Dedifferentiated amniotic fluid mesenchymal stem cell (primary cell): ENCODE results near the gene MARCHF4.
A peak's percentile ranks its signal among the peaks of the same experiment; 100 is the strongest.

Source experiments
- DNase-seq: peaks from one replicate; pipeline ENCODE4 v3.0.0-alpha.2; 2016; ENCODE audit errors: extremely low spot score

Gene MARCHF4, protein sequence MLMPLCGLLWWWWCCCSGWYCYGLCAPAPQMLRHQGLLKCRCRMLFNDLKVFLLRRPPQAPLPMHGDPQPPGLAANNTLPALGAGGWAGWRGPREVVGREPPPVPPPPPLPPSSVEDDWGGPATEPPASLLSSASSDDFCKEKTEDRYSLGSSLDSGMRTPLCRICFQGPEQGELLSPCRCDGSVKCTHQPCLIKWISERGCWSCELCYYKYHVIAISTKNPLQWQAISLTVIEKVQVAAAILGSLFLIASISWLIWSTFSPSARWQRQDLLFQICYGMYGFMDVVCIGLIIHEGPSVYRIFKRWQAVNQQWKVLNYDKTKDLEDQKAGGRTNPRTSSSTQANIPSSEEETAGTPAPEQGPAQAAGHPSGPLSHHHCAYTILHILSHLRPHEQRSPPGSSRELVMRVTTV

DNA sequence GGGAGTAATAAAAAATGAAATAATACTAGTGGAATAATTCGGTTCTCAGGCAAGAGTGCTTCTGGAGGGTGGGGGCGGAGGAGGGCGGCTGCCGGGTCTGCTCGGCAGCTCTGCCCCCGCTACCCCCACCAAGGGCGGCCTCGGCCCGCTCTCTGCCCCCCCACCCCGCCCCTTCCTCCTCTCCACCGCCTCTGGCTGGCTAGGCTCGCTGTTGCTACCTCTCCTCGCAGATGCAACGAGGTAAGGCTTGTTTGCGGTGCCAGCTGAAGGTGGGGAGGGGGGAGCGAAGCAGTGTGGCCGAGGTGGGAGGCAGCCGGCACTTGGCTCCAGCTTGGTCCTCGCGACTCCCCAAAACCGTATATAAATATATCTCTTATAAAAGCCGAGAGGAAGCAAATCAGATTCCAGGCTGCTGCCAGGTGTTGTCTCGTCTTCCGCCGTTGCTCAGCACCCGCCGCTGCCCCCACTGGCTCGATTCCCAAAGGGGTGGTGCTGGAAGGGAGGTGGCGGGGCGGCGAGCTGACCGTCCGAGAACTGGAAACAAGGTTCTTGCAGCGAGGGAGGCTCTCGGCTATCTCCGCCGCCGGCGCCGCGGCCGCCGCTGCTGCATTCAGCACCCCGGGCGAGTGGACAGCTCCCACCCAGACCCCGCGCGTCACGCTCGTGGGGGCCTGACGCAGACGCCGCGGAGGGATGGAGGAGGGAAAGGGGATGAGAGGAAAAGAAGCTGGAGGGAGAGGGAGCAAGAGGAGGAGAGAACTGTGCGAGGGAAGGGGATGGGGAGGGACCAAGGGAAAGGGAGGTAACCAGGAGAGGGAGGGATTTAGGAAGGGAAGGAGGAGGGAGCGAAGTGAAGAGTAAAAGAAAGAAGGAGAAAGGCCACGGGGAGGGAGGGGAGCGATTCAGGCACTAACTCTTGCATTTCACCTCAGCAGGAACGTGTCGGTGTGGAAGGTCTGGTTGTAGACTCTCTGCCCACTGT lies at the start of gene MARCHF4:
Gene MARCHF4, minus strand, starts transcription at position 763 of the 982 bp plus-strand sequence. CDS start 2,223 bp downstream, outside the sequence.
- peak; percentile 52 for DNase-seq

DNA sequence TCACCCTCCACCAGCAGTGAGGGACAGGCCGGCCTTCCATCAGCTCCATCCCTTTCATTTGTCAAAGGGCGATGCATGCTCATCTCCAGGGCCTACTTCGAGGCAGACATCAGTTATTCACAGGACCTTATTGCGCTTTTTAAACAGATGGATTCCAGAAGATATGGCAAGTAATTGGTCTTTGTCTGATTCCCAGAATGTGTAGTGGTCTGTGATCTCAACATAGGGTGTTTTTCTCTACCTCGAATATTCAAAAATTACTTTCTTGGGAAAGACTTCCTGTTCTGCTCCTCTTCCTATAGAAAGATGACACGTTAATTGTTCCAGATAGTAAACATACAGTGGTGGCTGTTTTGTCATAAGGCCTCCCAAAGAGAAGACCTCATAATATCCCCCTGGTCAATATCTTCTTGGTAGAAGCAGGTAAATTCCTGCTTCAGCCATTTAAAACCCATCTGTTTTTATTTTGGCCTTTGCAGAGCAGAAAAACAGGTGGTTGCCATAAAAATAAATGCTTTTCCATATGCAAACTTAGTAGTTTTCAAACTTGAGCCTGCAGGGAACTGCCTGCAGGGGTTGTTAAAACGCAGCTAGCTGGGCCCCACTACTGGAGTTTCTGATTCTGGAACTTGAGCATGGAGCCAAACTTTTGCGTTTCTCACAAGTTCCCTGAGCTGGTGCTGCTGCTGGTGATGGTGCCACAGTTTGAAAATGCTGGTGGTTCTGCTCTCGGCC lies 48.3 kb upstream of the MARCHF4 start:
- DNase-seq, result no peak

DNA sequence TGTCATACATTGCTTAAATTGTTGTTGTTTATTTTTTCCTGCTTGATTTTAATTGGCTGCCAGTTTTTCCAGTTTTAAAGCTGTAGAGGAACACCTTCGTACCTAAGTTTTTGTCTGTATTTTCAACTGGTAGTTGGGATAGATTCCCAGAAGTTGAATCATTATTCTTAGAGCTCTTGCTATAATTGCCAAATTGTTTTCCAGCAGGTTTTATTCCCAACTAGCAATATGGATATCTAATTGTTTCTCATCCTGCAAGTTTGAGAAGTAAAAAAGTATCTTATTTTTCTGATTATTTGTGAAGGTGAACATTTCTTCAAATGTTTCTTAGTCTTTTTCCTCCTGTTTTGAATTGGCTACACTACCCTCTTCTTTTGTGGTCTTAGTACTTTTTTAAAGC lies 46.7 kb upstream of the MARCHF4 start:
- DNase-seq, result no peak

DNA sequence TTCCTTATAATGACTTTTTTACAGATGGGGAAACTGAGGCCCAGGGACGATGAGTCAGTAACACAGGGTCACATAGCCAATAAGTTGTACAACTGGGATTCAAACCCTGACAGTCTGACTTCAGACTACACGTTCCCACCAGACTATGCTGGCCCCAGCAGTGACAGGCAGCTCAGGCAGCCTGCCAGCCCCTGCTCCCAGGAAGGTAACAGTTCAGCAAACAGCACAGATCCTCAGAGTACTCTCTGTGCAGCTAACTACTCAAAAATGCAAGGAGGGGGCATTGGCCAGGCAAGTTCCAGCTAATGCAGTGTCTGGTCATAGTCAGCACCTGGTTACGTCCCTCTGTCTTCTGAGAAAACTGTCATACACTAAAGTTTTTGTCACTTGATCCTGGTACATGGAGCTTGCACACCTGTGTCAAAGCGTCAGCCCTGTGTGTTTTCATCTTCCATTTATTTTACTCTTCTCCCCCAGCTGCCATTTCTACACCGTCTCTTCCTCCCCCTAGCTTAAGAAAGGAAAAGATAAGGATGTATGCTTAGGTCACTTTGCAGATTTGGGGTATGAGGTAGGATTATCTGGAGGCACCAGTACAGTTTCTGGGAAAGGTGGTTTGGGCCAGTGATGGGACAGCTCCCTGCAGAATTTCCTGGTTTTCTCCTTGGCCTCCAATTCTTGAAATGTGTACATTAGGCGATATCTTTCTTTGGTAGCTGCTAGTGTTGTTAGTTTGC lies 44.5 kb upstream of the MARCHF4 start:
- DNase-seq, result no peak

DNA sequence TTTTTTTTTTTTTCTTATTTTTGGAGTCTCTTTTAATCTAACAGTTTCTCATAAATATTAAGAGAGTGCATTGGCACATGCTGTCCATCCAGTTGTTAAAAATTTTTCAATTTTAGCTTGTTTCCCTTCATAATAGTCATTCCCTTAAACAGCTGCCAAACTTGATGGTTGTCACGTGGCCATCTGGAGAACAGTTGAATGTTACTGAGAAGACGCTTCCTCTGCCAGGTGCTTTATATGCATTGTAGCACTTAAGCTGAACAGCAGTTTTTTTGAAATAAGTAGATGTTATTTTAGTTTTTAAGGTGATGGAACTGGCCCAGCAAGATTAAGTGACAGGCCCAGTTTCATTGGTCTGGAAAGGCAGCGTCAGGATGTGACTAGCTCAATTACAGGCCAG lies 43.3 kb upstream of the MARCHF4 start:
- no peak for DNase-seq

DNA sequence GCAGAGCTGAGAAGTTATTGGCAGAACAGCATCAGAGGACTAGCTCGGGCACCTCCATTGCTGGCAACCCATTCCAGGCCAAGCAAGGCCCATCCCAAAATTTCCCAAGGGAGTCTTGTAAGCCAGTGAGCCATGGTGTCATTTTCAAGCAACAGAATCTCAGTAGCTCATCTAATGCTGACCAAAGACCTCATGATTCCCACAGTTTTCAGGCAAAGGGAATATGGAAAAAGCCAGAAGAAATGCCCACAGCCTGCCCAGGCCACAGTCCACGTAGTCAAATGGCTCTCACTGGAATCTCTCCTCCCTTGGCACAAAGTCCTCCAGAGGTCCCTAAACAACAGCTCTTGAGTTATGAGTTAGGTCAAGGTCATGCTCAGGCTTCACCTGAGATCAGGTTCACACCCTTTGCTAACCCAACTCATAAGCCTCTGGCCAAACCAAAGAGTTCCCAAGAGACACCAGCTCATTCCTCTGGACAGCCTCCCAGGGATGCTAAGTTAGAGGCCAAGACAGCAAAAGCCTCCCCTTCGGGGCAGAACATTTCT lies 42.6 kb upstream of the MARCHF4 start:
- DNase-seq, result no peak

DNA sequence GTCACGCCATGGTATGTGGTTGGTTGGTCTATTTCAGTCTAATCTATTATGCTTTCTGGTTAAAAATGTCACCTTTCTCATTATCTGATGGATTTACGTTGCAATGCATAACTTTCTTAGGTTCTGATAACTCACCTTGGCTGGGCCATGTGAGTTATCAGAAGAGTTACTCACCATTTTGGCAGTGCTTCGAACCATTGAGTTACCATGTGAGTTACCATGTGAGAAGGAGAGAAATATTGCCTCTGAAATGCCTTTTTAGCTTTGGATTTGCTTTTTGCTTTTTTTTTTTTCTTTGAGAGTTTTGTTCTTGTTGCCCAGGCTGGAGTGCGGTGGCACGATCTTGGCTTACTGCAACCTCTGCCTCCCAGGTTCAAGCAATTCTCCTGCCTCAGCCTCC lies 41.6 kb upstream of the MARCHF4 start:
- DNase-seq, result no peak

DNA sequence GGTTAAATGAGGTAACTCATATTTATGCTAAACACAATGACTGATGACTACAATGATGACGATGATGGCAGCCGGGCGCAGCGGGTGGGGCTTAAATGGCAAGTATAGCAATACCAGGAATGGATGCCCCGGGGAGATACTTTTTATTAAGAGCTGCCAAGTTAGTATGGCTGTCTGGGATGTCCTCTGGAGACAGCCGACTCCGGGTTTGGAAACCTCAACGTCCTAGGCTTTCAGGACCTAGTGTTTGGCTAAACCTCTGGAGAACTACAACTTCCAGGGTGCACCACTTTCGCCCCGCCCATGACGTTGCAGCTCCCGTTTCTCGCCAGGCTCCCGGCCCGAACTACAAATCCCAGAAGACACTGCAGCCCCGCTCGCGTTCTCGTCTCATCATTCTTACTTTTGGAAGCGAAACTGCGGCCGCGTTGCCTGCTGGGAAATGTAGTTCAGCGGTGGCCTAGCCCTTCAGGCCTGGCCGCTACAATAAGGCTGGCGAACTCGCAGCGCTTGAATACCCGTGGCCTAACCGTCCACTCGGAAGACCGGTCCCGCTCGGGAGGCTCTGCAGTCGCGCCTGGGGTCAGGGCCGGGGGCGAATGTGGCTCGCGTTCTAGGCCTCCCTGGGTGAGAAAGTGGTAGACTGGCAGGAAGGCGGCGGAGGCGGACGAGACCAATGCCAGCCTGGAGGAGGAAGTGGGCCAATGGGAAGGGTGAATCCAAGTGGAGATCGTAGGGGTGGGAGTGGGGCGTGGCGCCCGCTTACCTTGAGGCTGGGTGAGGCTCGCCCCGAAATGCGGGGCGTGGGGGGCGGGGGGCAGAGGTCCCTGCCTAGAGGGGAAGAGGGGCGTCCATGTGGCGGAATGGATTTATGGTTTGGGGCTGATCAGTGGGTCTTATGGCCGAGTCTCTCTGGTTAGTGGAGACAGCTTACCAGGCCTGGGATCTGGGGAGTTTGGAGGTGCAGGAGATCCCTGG lies 40.0 kb upstream of the MARCHF4 start, which contains the start of gene SMARCAL1:
Gene SMARCAL1, plus strand, starts transcription at position 463 of the 978 bp plus-strand sequence. CDS start 2,221 bp downstream, outside the sequence.
- peak; percentile 100 for DNase-seq

DNA sequence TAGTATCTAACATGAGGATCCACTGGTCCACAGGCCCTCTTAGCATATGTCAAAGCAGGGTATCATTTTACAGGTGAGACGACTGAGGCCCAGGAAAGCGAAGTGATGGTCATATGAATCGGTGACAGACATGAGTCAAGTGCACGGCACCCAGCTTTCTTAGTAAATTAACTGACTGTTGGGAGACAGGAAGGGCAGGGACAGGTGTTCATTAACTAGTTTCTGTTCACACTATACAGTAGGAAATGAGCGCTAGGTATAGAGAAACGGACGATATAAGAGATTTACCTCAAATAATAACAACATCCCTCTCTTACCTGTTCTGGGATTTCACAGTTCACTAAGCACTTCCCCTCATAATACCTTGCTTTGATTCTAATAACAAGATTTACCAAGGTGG lies 38.3 kb upstream of the MARCHF4 start:
- DNase-seq, result no peak

DNA sequence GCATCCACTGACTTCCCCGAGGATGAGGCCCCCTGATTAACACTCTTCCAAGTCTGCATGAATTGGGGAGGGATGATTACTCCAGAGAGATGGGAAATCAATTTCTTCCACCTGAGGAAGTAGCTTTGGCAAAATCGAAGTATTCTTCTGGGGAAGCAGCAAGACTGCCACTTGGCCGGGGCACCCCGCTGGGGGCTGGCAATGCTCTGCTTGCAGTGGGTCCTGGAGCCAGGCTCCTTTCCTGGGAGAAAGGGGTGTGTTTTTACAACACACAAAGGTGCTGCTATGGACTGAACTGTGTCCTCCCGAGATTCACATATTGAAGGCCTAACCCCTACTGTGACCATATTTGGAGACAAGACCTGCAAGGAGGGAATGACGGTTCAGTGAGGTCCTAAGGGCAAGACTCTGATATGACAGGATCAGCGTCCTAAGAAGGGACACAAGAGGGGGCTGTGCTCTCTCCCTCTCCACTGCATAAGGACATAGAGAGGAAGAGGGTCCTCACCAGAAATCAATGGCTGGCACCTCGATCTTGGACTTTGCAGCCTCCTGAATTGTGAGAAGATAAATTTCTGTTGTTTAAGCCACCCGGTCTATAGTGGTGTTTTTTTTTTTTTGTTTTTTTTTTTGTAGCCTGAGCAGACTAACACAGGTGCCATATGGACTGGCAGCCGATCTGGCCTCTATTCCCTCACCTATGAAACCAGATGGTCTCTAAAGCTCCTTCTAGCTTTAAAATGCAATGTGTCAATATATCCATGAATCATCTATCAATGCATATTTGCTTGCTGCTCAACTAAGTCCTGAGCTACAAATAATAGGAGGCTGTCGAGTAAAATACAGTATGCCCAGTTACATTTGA lies 36.4 kb upstream of the MARCHF4 start:
- DNase-seq, result no peak

DNA sequence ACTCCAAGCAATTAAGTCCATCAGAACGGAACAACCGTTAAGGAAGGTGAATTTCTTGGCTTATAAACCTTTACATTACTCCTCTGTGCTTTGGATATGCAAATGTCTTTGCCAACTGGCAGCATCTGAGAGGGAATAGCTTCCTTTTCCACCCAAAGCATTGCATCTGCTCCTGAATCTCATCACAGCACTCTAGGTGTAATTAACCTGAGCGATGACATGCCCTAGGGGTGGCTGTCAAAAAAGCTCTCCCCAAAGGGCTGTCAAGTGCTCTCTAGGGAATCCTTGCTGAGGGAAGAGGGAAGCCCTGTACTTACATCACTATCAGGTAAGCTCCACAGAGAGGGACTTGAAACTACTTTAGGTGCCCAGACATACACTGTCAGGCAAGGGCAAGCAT lies 34.5 kb upstream of the MARCHF4 start:
- no peak for DNase-seq

DNA sequence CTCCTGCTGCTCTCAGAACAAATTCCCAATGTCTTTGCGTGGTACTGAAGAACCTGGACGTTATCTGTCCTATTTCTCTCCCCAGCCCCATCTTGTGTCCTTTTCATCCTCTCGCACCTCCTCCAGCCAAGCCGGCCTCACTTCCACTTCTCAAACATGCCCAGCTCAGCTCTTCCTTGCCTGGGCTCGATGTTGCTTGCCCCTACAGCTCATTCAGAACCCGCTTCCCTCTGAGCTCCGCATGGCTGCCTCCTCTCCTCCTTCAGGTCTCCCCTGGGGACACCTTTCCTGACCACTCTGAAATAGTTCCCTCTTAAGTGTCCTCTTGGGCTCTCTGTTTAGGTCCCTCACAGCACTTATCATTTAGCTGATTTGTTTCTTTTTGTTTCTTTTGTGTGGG lies 33.3 kb upstream of the MARCHF4 start:
- no peak for DNase-seq

DNA sequence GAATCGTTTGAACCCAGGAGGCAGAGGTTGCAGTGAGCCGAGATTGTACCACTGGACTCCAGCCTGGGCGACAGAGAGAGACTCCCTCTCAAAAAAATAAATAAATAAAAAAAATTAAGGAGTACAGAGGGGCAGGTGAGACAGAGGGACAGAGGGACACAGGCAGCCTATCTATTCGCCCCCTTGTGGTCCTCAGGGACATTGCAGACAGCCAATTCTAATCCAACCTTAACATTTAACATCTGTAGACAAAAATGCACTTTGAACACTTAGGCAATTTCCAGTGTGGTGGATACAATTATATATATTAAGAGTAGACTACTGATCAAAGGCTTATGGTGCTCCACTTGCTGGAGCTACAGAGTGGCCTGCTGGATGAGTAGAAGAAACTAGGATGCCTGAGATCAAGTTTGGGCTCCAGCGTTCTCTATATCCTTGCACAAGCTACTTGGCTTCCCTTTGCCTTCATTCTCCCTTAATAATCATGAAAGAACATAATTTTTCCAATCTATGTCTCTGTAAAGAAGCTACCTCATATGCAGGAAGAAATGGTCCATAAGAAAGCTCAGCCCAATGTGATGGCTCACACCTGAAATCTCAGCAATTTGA lies 31.8 kb upstream of the MARCHF4 start:
- no peak for DNase-seq

DNA sequence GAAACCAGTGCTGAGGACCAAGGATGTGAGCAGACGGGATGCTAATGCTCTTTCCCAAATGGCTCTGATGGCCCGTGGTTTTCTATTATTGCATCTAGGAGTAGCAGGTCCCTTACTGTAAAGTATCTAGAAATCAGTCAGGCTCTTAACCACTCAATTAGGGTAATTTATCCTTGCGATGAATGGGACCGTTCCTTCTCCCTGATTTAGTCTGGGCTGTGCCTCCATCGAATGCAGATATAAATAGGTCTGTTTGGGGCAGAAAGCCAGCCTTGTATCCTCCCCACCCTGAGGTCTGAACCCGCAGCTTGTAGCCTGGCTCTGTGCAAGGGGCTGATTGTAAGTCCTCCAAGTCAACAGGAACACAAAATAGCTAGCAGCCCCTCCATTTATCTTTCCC lies 30.5 kb upstream of the MARCHF4 start:
- DNase-seq, result no peak

DNA sequence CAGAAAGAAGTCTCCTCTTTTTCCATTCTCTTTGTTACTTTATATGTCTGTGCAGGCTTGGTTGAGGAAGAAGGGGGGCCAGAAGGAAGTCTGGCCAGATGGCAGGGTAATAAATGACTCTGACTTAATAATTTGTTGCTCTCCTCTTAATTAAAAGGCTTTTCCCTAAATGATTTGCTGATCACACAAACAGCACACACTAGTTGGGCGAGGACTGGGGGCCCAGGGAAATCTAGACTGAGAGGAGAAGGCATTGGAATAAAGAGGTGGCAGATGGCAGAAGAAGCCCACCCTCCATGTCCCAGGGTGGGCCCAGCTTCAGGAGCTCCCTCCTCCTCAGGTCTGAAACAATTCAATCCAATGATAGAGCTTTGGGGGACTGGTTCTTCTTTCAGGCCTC lies 27.3 kb upstream of the MARCHF4 start:
- no peak for DNase-seq

DNA sequence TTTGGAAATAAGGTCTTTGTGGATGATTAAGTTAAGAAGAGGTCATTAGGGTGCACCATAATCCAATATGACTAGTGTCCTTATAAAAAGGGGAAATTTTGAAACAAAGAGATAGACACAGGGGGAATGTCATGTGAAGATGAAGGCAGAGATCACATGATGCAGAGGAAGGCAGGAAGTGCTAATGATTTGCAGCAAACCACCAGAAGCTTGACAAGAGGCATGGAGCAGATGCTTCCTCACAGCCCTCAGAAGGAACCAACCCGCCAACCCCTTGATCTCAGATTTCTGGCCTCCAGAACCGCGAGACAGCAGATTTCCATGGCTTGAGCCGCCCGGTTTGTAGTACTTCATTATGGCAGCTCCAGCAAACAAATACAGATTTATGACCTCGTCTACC lies 22.6 kb upstream of the MARCHF4 start:
- no peak for DNase-seq

DNA sequence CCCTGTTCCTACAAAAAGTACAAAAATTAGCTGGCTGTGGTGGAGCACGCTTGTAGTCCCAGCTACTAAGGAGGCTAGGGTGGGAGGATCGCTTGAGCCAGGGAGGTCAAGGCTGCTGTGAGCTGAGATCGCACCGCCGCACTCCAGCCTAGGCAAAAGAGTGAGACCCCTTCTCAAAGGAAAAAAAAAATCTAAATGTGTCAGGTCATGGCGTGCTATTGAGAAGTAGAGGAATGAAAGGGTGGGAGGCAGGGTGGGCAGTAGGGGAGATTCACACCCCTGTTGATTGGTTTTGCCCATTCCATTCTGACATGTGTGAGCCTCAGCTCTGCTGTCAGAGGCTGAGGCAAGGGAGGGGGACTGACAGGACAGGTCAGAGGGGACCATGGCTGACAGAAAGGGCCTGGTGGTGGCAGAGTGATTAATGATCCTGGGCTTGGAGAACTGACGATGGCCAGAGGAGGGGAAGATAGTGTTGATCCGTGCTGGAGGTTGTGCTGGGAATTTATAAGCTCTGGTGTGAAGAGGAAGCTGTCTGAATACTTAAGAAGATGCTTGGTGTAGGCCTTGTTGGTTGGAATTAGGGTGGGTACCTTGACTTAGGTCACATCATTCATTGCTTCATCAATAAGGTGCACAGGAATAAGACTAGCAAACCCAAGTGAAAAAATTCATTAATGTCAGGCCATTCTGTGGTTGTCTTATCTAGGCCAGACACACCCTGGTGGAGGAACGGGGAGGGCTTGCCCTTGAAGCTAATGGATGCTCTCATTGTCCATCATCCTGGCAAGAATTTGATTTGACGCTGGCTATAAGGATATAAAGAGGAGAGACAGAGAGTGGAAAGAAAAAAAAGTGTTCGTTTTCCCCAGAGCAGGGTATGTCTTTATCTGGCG lies 20.9 kb upstream of the MARCHF4 start:
- DNase-seq, result no peak
